ENCODE measurements around the gene CHRNA4. TPM values are rescaled to one million over a fixed set of nuclear protein-coding genes. Genes with fewer than 3 reads are reported as not detected.
A peak's percentile ranks its signal among the peaks of the same experiment; 100 is the strongest.

The CHRNA4 gene
- total and polyA plus RNA-seq, 2 donors from 2014 or later: 0.44 to 0.67 TPM

DNA sequence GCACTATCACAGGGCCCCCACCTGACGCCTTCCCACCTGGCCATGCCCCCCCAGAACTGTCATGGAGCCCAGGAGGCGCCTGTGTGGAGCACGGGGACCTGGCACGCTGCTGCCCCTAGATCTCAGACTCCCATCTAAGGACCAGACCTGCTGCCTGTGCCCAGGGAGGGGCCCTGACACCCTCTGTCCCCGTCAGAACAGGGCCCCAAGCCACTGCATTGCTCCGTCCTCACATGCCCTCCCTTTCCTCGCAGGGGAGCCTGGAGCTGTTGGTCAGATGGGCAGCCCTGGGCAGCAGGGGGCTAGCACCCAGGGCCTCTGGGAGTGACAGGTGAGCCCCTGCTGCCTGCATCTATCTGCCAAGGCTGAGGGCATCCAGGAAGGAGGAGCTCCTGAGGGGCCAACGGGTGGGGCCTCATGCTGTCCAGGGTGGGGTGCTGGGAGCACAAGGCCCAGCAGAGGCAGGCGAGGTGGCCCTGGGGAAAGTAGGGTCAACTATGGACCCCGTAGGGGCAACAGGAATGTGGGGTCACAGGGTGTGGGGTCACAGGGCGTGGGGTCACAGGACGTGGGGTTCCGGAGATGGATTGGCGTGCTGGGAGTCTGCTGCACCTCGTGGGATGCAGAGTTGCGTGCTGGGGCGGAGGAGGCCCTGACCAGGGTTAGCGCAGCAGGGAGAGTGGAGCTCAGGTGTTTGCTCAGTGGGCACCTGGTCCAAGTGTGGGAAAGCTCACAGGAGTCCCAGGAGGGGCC, 31.6 kb downstream of the CHRNA4 start:
- H3K27me3 ChIP-seq (ENCODE audit: control insufficient read depth, insufficient read depth, low read length): no peaks in the 10 kb centered on the region
- FAIRE-seq: no peak

GRCh38 chr20:63328718-63329275, 32.4 kb downstream of the CHRNA4 start:
- intact Hi-C loops (cut with DNase I): no loop called here

More for the DNA sequence above, 31.6 kb downstream of the CHRNA4 start:
- no peaks in the 10 kb centered on the region for H3K36me3 ChIP-seq (ENCODE audit: control insufficient read depth in 2 of 3, insufficient read depth in 3 of 3, low read length in 3 of 3)
- peaks cover 0 to 7% (median 2%) of the 10 kb centered on the region in 3 donors for H3K9me3 ChIP-seq (ENCODE audit: control insufficient read depth in 2 of 3, insufficient read depth in 1 of 3, low read length in 3 of 3)
- intact Hi-C loops (cut with DNase I): no loop called here
- no peak overlapping the region for H3K27ac ChIP-seq (ENCODE audit: low read depth in 2 of 2, low read length in 2 of 2)
- H3K4me3 ChIP-seq (ENCODE audit: low read length in 3 of 3): no peak overlapping the region
- DNase-seq: peak in 1 of 5 donors; percentile 60
- TF ChIP-seq, protein P1, sequence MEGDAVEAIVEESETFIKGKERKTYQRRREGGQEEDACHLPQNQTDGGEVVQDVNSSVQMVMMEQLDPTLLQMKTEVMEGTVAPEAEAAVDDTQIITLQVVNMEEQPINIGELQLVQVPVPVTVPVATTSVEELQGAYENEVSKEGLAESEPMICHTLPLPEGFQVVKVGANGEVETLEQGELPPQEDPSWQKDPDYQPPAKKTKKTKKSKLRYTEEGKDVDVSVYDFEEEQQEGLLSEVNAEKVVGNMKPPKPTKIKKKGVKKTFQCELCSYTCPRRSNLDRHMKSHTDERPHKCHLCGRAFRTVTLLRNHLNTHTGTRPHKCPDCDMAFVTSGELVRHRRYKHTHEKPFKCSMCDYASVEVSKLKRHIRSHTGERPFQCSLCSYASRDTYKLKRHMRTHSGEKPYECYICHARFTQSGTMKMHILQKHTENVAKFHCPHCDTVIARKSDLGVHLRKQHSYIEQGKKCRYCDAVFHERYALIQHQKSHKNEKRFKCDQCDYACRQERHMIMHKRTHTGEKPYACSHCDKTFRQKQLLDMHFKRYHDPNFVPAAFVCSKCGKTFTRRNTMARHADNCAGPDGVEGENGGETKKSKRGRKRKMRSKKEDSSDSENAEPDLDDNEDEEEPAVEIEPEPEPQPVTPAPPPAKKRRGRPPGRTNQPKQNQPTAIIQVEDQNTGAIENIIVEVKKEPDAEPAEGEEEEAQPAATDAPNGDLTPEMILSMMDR (IDR thresholded peaks at IDR 0.05; ENCODE audit: borderline replicate concordance, extremely low read depth, insufficient read depth): no peak
- H3K4me1 ChIP-seq (ENCODE audit: control insufficient read depth in 2 of 3, insufficient read depth in 2 of 3, low read depth in 1 of 3, low read length in 3 of 3): no peaks in the 10 kb centered on the region
- H3K9ac ChIP-seq (ENCODE audit: low read length in 3 of 3): no peak overlapping the region

GRCh38 chr20:63328026-63328700, 33.0 kb downstream of the CHRNA4 start:
- H3K4me1 ChIP-seq (ENCODE audit: control insufficient read depth in 2 of 3, insufficient read depth in 2 of 3, low read depth in 1 of 3, low read length in 3 of 3): no peaks in the 10 kb centered on the region
- no peaks in the 10 kb centered on the region for H3K36me3 ChIP-seq (ENCODE audit: control insufficient read depth in 2 of 3, insufficient read depth in 3 of 3, low read length in 3 of 3)
- intact Hi-C loops (cut with DNase I): no loop called here
- no peak overlapping the region for H3K27ac ChIP-seq (ENCODE audit: low read depth in 2 of 2, low read length in 2 of 2)
- no peak overlapping the region for H3K4me3 ChIP-seq (ENCODE audit: low read length in 3 of 3)
- peaks cover 0 to 7% (median 2%) of the 10 kb centered on the region in 3 donors for H3K9me3 ChIP-seq (ENCODE audit: control insufficient read depth in 2 of 3, insufficient read depth in 1 of 3, low read length in 3 of 3)
- DNase-seq: peak in 1 of 5 donors; percentile 64
- FAIRE-seq: no peak
- TF ChIP-seq, protein P1 (IDR thresholded peaks at IDR 0.05; ENCODE audit: borderline replicate concordance, extremely low read depth, insufficient read depth): no peak
- H3K9ac ChIP-seq (ENCODE audit: low read length in 3 of 3): no peak overlapping the region
- H3K27me3 ChIP-seq (ENCODE audit: control insufficient read depth, insufficient read depth, low read length): no peaks in the 10 kb centered on the region

More at GRCh38 chr20:63328718-63329275, 32.4 kb downstream of the CHRNA4 start:
- Histone ChIP-seq H3K9ac (ENCODE audit: low read length in 3 of 3) (no peak overlapping the region), H3K27me3 (ENCODE audit: control insufficient read depth, insufficient read depth, low read length) (no peaks in the 10 kb centered on the region), H3K4me3 (ENCODE audit: low read length in 3 of 3) (no peak overlapping the region), H3K27ac (ENCODE audit: low read depth in 2 of 2, low read length in 2 of 2) (no peak overlapping the region), H3K9me3 (ENCODE audit: control insufficient read depth in 2 of 3, insufficient read depth in 1 of 3, low read length in 3 of 3) (peaks cover 0 to 7% (median 2%) of the 10 kb centered on the region in 3 donors), H3K36me3 (ENCODE audit: control insufficient read depth in 2 of 3, insufficient read depth in 3 of 3, low read length in 3 of 3) (no peaks in the 10 kb centered on the region), H3K4me1 (ENCODE audit: control insufficient read depth in 2 of 3, insufficient read depth in 2 of 3, low read depth in 1 of 3, low read length in 3 of 3) (no peaks in the 10 kb centered on the region)
- FAIRE-seq (no peak), DNase-seq (peak in 2 of 5 donors; percentile 45 to 53)
- TF ChIP-seq, protein P1 (IDR thresholded peaks at IDR 0.05; ENCODE audit: borderline replicate concordance, extremely low read depth, insufficient read depth): no peak

All from kidney (tissue), 14 donors.